Smooth muscle cell (in vitro differentiated cells): ENCODE data around the gene ELK3. TPM values are rescaled to one million over a fixed set of nuclear protein-coding genes. Genes with fewer than 3 reads are reported as not detected.

Experiments used
- DNase-seq: peaks from one replicate; lab custom pipeline; 2025; ENCODE audit not compliant: unreplicated experiment; lab: John Stamatoyannopoulos, UW
- H2AFZ ChIP-seq: fragments of 200-600 bp; sonication (generic); 2 replicates; pipeline ENCODE4 v1.6.0; 2016; ENCODE audit warnings: antibody characterized with exemption, low read depth, mild to moderate bottlenecking
- H3F3A ChIP-seq: fragments of 200-600 bp; sonication (generic); 2 replicates; pipeline ENCODE4 v1.6.0; 2017; ENCODE audit warnings: antibody characterized with exemption, low read depth
- H3K27ac ChIP-seq: fragments of 200-600 bp; sonication (generic); 2 replicates; pipeline ENCODE4 v1.5.1; 2016; ENCODE audit warnings: low read depth, mild to moderate bottlenecking
- H3K27me3 ChIP-seq: fragments of 200-600 bp; sonication (generic); 2 replicates; pipeline ENCODE4 v1.6.1; 2016; ENCODE audit warnings: low read depth, mild to moderate bottlenecking
- H3K36me3 ChIP-seq: fragments of 200-600 bp; sonication (generic); 2 replicates; pipeline ENCODE4 v1.5.1; 2016; ENCODE audit warnings: low read depth
- H3K4me1 ChIP-seq: fragments of 200-600 bp; sonication (generic); 2 replicates; pipeline ENCODE4 v1.5.1; 2016; ENCODE audit warnings: low read depth
- H3K4me2 ChIP-seq: fragments of 200-600 bp; sonication (generic); 2 replicates; pipeline ENCODE4 v1.6.0; 2016; ENCODE audit warnings: mild to moderate bottlenecking
- H3K4me3 ChIP-seq: fragments of 200-600 bp; sonication (generic); 2 replicates; pipeline ENCODE4 v1.5.1; 2016; ENCODE audit warnings: mild to moderate bottlenecking
- H3K79me2 ChIP-seq: fragments of 200-600 bp; sonication (generic); 2 replicates; pipeline ENCODE4 v1.6.0; 2016; ENCODE audit warnings: low read depth, mild to moderate bottlenecking
- H3K9ac ChIP-seq: fragments of 200-600 bp; sonication (generic); 2 replicates; pipeline ENCODE4 v1.6.0; 2016; ENCODE audit warnings: low read depth
- H3K9me3 ChIP-seq: fragments of 200-600 bp; sonication (generic); replicated peaks from 2 replicates; pipeline ENCODE4 v1.5.1; 2016; ENCODE audit warnings: low read depth
- H4K20me1 ChIP-seq: fragments of 200-600 bp; sonication (generic); 2 replicates; pipeline ENCODE4 v1.6.0; 2016; ENCODE audit warnings: low read depth
- WGBS: methylation state at CpG from one replicate; pipeline ENCODE4 v1.1.7; 2016; ENCODE audit warnings: low lambda C conversion rate; 5-methylcytosine and 5-hydroxymethylcytosine counted together
- polyA plus RNA-seq: library from polyadenylated mRNA; unstranded; fragments of >200 nt; fragmentation: Nextera tagmentation; extraction: Ambion mirVana; gene quantifications from 2 replicates; pipeline ENCODE4 v1.2.1, GENCODE V29; 2016
- total RNA-seq: library from RNA; depleted of rRNA; stranded (reverse); fragments of >200 nt; gene quantifications from 2 replicates; pipeline ENCODE4 v1.2.3, GENCODE V29; 2014
- TF ChIP-seq, protein P1 (sequence below): fragments of 200-600 bp; sonication (generic); IDR thresholded peaks from 2 replicates; pipeline ENCODE4 v1.5.1; 2017; ENCODE audit warnings: borderline replicate concordance, mild to moderate bottlenecking, antibody characterized with exemption; ENCODE audit not compliant: insufficient read depth, poor library complexity, severe bottlenecking

Gene ELK3
- total and polyA plus RNA-seq, 2 experiments from 2014 or later, result 43.1 to 44.3 TPM

GRCh38 chr12:96244826-96245225, 50.7 kb downstream of the ELK3 start:
- 91% methylated on average over 13 of the region's 13 CpGs for WGBS
- no peak overlapping the region for H3K27ac ChIP-seq
- TF ChIP-seq, protein P1, sequence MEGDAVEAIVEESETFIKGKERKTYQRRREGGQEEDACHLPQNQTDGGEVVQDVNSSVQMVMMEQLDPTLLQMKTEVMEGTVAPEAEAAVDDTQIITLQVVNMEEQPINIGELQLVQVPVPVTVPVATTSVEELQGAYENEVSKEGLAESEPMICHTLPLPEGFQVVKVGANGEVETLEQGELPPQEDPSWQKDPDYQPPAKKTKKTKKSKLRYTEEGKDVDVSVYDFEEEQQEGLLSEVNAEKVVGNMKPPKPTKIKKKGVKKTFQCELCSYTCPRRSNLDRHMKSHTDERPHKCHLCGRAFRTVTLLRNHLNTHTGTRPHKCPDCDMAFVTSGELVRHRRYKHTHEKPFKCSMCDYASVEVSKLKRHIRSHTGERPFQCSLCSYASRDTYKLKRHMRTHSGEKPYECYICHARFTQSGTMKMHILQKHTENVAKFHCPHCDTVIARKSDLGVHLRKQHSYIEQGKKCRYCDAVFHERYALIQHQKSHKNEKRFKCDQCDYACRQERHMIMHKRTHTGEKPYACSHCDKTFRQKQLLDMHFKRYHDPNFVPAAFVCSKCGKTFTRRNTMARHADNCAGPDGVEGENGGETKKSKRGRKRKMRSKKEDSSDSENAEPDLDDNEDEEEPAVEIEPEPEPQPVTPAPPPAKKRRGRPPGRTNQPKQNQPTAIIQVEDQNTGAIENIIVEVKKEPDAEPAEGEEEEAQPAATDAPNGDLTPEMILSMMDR, result no peak
- no peak overlapping the region for H3K9ac ChIP-seq
- DNase-seq, result no peak
- no peaks in the 10 kb centered on the region for H3K9me3 ChIP-seq
- H3K4me2 ChIP-seq, result no peak overlapping the region
- peaks cover 99% of the 10 kb centered on the region for H4K20me1 ChIP-seq
- no peaks in the 10 kb centered on the region for H3K36me3 ChIP-seq
- H3F3A ChIP-seq, result no peaks in the 10 kb centered on the region
- H2AFZ ChIP-seq, result no peak overlapping the region
- H3K79me2 ChIP-seq, result peaks cover 47% of the 10 kb centered on the region
- no peak overlapping the region for H3K4me3 ChIP-seq
- H3K27me3 ChIP-seq, result no peaks in the 10 kb centered on the region
- H3K4me1 ChIP-seq, result peaks cover 7% of the 10 kb centered on the region

DNA sequence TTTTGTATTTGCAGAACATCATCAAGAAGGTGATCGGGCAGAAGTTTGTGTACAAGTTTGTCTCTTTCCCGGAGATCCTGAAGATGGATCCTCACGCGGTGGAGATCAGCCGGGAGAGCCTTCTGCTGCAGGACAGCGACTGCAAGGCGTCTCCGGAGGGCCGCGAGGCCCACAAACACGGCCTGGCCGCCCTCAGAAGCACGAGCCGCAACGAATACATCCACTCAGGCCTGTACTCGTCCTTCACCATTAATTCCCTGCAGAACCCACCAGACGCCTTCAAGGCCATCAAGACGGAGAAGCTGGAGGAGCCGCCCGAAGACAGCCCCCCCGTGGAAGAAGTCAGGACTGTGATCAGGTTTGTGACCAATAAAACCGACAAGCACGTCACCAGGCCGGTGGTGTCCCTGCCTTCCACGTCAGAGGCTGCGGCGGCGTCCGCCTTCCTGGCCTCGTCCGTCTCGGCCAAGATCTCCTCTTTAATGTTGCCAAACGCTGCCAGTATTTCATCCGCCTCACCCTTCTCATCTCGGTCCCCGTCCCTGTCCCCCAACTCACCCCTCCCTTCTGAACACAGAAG, 52.8 kb downstream of the ELK3 start:
- H3K4me2 ChIP-seq, result no peak overlapping the region
- H3F3A ChIP-seq, result no peaks in the 10 kb centered on the region
- peaks cover 38% of the 10 kb centered on the region for H3K79me2 ChIP-seq
- no peaks in the 10 kb centered on the region for H3K9me3 ChIP-seq
- H4K20me1 ChIP-seq, result peaks cover 99% of the 10 kb centered on the region
- 97% methylated on average over 36 of the region's 36 CpGs for WGBS
- H3K27ac ChIP-seq, result no peak overlapping the region
- TF ChIP-seq, protein P1, result no peak
- H3K36me3 ChIP-seq, result no peaks in the 10 kb centered on the region
- no peaks in the 10 kb centered on the region for H3K4me1 ChIP-seq
- no peak overlapping the region for H2AFZ ChIP-seq
- H3K4me3 ChIP-seq, result no peak overlapping the region
- no peaks in the 10 kb centered on the region for H3K27me3 ChIP-seq
- no peak overlapping the region for H3K9ac ChIP-seq
- DNase-seq, result no peak

DNA sequence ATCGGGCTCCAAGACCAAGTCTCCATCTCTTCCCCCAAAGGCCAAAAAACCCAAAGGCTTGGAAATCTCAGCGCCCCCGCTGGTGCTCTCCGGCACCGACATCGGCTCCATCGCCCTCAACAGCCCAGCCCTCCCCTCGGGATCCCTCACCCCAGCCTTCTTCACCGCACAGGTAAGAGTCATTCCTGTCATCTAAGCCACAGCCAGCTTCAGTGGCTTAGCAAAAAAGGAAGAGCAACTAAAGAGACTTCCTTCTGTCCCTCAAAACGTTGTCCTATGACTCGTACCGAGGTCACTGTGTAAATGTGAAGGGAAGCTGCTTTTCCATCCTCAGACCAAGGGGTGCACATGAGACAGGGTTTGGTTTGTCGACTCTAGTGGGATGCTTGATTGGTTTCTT, 53.4 kb downstream of the ELK3 start:
- peaks cover 37% of the 10 kb centered on the region for H3K79me2 ChIP-seq
- 87% methylated on average over 13 of the region's 13 CpGs for WGBS
- no peaks in the 10 kb centered on the region for H3K27me3 ChIP-seq
- no peak overlapping the region for H3K4me3 ChIP-seq
- H3K9me3 ChIP-seq, result no peaks in the 10 kb centered on the region
- no peak overlapping the region for H3K27ac ChIP-seq
- TF ChIP-seq, protein P1, result no peak
- H3K4me2 ChIP-seq, result no peak overlapping the region
- H3K4me1 ChIP-seq, result no peaks in the 10 kb centered on the region
- H2AFZ ChIP-seq, result no peak overlapping the region
- H3F3A ChIP-seq, result no peaks in the 10 kb centered on the region
- no peak overlapping the region for H3K9ac ChIP-seq
- no peak for DNase-seq
- peaks cover 99% of the 10 kb centered on the region for H4K20me1 ChIP-seq
- peaks cover 3% of the 10 kb centered on the region for H3K36me3 ChIP-seq
